HUES48 (cell line): ENCODE results near the gene INTS15.
"Not testable (repeated sequence)": the region's sequence is repeated elsewhere in the genome, so short reads cannot be mapped to it uniquely, and the experiment has no call there.

Experiments
- H3K27ac ChIP-seq: one replicate; pipeline ENCODE4 v1.7.0; 2013; ENCODE audit warnings: low read depth, low read length, inconsistent platforms
- H3K27me3 ChIP-seq: 2 replicates; pipeline ENCODE4 v1.6.1; 2013; ENCODE audit warnings: mild to moderate bottlenecking, low read length; ENCODE audit not compliant: control insufficient read depth, insufficient read depth
- H3K36me3 ChIP-seq: 2 replicates; pipeline ENCODE4 v1.6.1; 2013; ENCODE audit warnings: low read length; ENCODE audit not compliant: control insufficient read depth, insufficient read depth
- H3K4me1 ChIP-seq: 2 replicates; pipeline ENCODE4 v1.6.1; 2013; ENCODE audit warnings: mild to moderate bottlenecking, low read length; ENCODE audit not compliant: control insufficient read depth, insufficient read depth
- H3K4me3 ChIP-seq: 2 replicates; pipeline ENCODE4 v1.5.1; 2013; ENCODE audit warnings: mild to moderate bottlenecking, low read depth, low read length
- H3K9ac ChIP-seq: 2 replicates; pipeline ENCODE4 v1.6.1; 2013; ENCODE audit warnings: mild to moderate bottlenecking, low read depth, low read length, moderate library complexity
- H3K9me3 ChIP-seq: 2 replicates; pipeline ENCODE4 v1.6.1; 2013; ENCODE audit warnings: low read length; ENCODE audit not compliant: control insufficient read depth, insufficient read depth

INTS15 gene

DNA sequence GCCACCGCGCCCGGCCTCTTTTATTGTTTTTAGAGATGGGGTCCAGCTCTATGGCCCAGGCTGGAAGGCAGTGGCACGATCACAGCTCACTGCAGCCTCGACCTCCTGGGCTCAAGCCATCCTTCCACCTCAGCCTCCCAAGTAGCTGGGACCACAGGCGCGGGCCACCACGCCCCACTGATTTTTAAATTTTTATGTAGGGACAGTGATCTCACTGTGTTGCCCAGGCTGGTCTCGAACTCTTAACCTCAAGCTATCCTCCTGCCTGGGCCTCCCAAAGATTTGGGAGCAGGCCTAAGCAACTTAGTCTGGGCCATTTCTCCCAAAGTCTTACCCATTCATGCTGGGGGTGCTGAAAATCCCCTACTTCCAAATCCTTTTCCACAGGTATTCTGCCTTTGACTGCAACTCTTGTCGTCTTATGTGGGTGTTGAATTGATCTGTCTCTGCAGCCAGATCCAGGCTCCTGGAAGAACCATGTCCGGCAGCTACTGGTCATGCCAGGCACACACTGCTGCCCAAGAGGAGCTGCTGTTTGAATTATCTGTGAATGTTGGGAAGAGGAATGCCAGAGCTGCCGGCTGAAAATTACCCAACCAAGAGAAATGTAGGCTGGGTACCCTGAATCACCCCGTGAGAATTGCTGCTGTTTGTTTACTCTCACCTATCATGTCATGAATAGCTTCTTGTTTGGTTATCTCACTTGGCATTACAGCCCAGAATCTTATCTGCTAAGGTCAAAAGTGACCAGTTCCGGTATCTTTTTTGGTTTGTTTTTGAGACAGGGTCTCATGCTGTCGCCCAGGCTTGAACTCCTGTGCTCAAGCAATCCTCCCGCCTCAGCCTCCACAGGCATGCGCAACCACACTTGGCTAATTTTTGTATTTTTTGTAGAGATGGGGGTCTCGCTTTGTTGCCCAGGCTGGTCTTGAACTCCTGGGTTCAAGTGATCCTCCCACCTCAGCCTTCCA lies 11.4 kb upstream of the INTS15 start:
- Histone ChIP-seq H3K27me3 (no peaks in the 10 kb centered on the region), H3K36me3 (peaks cover 34% of the 10 kb centered on the region), H3K4me1 (no peaks in the 10 kb centered on the region), H3K9ac (no peak overlapping the region), H3K9me3 (no peaks in the 10 kb centered on the region), H3K27ac (peak overlapping the region; percentile 43), H3K4me3 (peak overlapping the region; percentile 70; the same call in 1 of the 2 replicates)

DNA sequence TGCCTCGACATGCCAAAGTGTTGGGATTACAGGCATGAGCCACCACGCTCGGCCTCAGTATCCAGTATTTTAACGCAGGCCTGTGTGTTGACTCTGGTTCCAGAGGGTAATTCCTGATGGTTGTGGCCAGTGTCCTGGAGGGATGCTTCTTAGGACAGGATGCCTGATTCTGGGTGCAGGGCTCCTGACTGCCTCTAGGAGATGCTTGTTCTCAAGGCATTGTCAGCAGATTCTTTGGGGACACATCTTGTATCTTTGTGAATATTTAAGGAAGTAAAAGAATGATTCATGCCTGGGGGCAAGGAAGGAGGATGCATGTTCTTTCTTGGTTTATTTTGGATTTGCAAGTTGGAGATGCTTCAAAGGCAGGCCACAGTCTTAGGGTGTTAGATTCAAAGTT lies 10.4 kb upstream of the INTS15 start:
- Histone ChIP-seq H3K27ac (no peak overlapping the region), H3K9me3 (no peaks in the 10 kb centered on the region), H3K4me3 (no peak overlapping the region), H3K27me3 (no peaks in the 10 kb centered on the region), H3K4me1 (no peaks in the 10 kb centered on the region), H3K9ac (no peak overlapping the region), H3K36me3 (peaks cover 43% of the 10 kb centered on the region)

DNA sequence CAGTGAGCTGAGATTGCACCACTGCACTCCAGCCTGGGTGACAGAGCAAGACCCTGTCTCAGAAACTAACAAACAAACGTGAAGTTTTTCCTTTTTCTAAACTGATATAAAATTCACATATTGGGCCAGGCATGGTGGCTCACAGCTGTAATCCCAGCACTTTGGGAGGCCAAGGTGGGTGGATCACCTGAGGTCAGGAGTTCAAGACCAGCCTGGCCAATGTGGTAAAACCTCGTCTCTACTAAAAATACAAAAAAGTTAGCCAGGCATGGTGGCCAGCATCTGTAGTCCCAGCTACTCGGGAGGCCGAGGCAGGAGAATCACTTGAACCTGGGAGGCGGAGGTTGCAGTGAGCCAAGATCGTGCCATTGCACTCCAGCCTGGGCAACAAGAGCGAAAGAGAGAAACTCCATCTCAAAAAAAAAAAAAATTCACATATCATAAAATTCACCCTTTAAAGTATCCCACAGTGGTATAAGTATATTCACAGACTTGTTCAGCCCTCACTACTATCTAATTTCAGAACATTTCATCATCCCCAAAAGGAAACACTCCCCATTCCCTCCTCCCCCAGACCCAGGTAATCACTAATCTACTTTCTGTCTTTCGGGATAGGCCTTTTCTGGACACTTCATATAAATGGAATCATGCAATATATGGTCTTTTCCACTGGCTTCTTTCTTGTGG lies 3.9 kb upstream of the INTS15 start:
- not testable (repeated sequence) for H3K27ac ChIP-seq, H3K4me1 ChIP-seq, H3K27me3 ChIP-seq, H3K4me3 ChIP-seq, H3K9me3 ChIP-seq, H3K9ac ChIP-seq
- H3K36me3 ChIP-seq: peaks cover 73% of the 10 kb centered on the region

DNA sequence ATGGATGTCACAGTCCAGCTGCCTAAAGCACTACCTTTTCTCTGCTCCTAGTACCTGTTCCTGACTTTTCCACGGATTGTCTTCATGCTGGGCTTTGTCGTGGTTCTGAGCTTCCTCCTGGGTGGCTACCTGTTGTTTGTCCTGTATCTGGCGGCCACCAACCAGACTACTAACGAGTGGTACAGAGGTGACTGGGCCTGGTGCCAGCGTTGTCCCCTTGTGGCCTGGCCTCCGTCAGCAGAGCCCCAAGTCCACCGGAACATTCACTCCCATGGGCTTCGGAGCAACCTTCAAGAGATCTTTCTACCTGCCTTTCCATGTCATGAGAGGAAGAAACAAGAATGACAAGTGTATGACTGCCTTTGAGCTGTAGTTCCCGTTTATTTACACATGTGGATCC lies 1.3 kb upstream of the INTS15 start:
- Histone ChIP-seq H3K27me3 (no peaks in the 10 kb centered on the region), H3K36me3 (peaks cover 64% of the 10 kb centered on the region), H3K27ac (no peak overlapping the region), H3K4me1 (0 out of 2 replicates have a peak, but pooled peaks cover 2% of the 10 kb centered on the region), H3K4me3 (no peak overlapping the region), H3K9ac (no peak overlapping the region), H3K9me3 (no peaks in the 10 kb centered on the region)

GRCh38 chr7:6589151-6589828 lies 531 bp upstream of the INTS15 start:
- Histone ChIP-seq H3K4me3 (peak overlapping the region; percentile 52; the same call in 1 of the 2 replicates), H3K9ac (no peak overlapping the region; the same call in 1 of the 2 replicates), H3K9me3 (no peaks in the 10 kb centered on the region), H3K4me1 (0 out of 2 replicates have a peak, but pooled peaks cover 2% of the 10 kb centered on the region), H3K36me3 (peaks cover 63% of the 10 kb centered on the region), H3K27me3 (no peaks in the 10 kb centered on the region), H3K27ac (no peak overlapping the region)

GRCh38 chr7:6590645-6591110 lies 857 bp downstream of the INTS15 start:
- H3K27ac ChIP-seq: peak overlapping the region; percentile 71

DNA sequence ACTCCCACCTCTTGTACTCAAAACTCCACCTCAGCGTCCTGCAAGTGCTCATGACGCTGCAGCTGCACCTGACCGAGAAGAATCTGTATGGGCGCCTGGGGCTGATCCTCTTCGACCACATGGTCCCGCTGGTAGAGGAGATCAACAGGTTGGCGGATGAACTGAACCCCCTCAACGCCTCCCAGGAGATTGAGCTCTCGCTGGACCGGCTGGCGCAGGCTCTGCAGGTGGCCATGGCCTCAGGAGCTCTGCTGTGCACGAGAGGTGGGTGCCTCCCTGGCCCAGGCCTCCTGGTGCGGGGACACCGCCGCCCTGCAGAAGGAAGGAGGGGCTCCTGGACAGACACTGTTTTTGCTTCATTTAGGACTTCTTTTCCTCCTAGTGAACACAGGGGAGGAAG lies 10.3 kb downstream of the INTS15 start:
- H3K27me3 ChIP-seq: no peaks in the 10 kb centered on the region
- H3K4me1 ChIP-seq: no peaks in the 10 kb centered on the region
- no peak overlapping the region for H3K27ac ChIP-seq
- no peaks in the 10 kb centered on the region for H3K9me3 ChIP-seq
- H3K36me3 ChIP-seq: peaks cover 57% of the 10 kb centered on the region
- no peak overlapping the region for H3K9ac ChIP-seq
- no peak overlapping the region for H3K4me3 ChIP-seq

More at GRCh38 chr7:6590645-6591110, 857 bp downstream of the INTS15 start:
- Histone ChIP-seq H3K4me1 (0 out of 2 replicates have a peak, but pooled peaks cover 2% of the 10 kb centered on the region), H3K4me3 (peak overlapping the region; percentile 99), H3K9me3 (no peaks in the 10 kb centered on the region), H3K36me3 (peaks cover 65% of the 10 kb centered on the region), H3K9ac (peak overlapping the region; percentile 81), H3K27me3 (no peaks in the 10 kb centered on the region)

DNA sequence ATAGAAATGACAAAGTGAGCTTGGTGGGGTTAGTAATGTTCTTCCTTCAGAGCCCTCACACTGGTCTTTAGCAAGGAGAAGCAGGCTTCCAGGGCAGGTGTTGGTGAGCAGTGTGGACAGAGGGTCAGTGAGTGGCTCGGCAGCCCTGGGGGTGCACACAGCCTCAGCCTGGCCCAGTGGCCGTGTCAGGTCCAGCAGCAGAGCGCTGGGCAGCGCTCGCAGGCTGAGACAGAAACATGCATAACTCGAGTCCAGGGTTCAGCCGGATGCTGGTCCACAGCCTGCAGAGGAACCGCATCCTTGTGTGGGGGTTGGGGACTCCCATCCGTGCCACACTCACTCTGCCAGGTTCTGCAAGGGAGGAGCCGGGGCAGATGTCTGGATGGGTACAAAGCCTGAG lies 14.6 kb downstream of the INTS15 start:
- no peaks in the 10 kb centered on the region for H3K27me3 ChIP-seq
- no peak overlapping the region for H3K4me3 ChIP-seq
- H3K9ac ChIP-seq: no peak overlapping the region
- H3K4me1 ChIP-seq: no peaks in the 10 kb centered on the region
- H3K27ac ChIP-seq: no peak overlapping the region
- H3K36me3 ChIP-seq: peaks cover 33% of the 10 kb centered on the region
- no peaks in the 10 kb centered on the region for H3K9me3 ChIP-seq

DNA sequence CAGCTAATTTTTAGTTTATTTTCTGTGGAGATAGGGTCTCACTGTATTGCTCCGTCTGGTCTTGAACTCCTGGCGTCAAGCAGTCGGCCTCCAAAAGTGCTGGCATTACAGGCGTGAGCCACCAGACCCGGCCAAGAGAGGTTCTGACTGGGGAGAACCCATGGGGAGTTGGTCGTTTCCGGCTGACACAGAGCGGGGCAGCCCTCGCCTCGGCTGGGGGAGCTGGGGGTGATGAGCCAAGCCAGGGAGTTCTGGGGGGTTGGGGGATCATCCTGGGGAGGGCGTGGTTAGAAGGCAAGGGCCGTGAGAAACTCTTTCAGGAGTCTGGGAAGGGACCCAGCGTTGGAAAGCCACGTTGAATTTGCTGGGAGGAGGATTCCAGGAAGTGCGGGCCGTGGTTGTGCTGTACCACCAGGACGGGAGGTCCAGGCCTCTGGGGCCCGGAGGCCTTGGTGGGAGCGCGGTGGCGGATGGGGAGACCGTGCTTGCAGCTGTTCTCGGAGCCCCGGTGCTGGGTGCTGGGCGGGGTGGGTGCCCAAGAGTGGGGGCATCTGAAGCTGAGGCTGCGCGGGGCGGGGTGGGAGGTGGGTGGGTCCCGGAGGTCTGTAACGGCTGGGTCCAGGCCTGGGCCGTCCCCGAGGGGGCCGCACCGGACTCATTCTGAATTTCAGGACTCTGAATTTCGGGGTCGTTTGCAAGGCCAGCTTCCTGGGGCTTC lies 17.2 kb downstream of the INTS15 start:
- Histone ChIP-seq H3K4me1 (no peaks in the 10 kb centered on the region), H3K27ac (no peak overlapping the region), H3K4me3 (no peak overlapping the region), H3K36me3 (peaks cover 16% of the 10 kb centered on the region), H3K9me3 (no peaks in the 10 kb centered on the region), H3K9ac (no peak overlapping the region), H3K27me3 (no peaks in the 10 kb centered on the region)

GRCh38 chr7:6607651-6608051 lies 17.8 kb downstream of the INTS15 start:
- Histone ChIP-seq H3K4me1 (no peaks in the 10 kb centered on the region), H3K27me3 (no peaks in the 10 kb centered on the region), H3K36me3 (peaks cover 14% of the 10 kb centered on the region), H3K4me3 (no peak overlapping the region), H3K9ac (no peak overlapping the region), H3K27ac (no peak overlapping the region), H3K9me3 (no peaks in the 10 kb centered on the region)
